ENCODE data around the gene ZNF76.
"Not testable (repeated sequence)": the region's sequence is repeated elsewhere in the genome, so short reads cannot be mapped to it uniquely, and the experiment has no call there.

Gene ZNF76

DNA sequence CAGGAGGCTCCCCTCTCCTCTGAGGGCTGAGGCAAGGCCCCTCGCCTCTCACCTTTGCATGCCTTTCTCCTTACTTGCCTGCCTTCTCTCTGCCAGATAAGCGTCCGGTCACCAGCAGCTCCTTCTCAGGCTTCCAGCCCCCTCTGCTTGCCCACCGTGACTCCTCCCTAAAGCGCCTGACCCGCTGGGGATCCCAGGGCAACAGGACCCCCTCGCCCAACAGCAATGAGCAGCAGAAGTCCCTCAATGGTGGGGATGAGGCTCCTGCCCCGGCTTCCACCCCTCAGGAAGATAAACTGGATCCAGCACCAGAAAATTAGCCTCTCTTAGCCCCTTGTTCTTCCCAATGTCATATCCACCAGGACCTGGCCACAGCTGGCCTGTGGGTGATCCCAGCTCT, 61.6 kb downstream of the ZNF76 start:
- no peaks in the 10 kb centered on the region for H3K27me3 ChIP-seq (ENCODE audit: low read length)
- no peaks in the 10 kb centered on the region; the same call in 1 of the 2 replicates for H3K36me3 ChIP-seq (ENCODE audit: low read length)
- TF ChIP-seq CTCF (IDR thresholded peaks at IDR 0.05; ENCODE audit: insufficient read depth, low read length, poor library complexity, severe bottlenecking) (no peak), EZH2phosphoT487 (conservative IDR thresholded peaks at IDR 0.05; ENCODE audit: low read length) (no peak)
- no peaks in the 10 kb centered on the region for H4K20me1 ChIP-seq (ENCODE audit: low read depth, low read length)
- H2AFZ ChIP-seq (ENCODE audit: low read depth, low read length, severe bottlenecking) = no peak overlapping the region
- no peak overlapping the region for H3K4me3 ChIP-seq (ENCODE audit: insufficient read depth, low read length, poor library complexity, severe bottlenecking)
- H3K9me2 ChIP-seq (replicated peaks; ENCODE audit: insufficient read depth, low read length) = no peaks in the 10 kb centered on the region
- H3K9ac ChIP-seq (ENCODE audit: low read length) = no peak overlapping the region
- H3K79me2 ChIP-seq (ENCODE audit: insufficient read depth, low read length) = no peaks in the 10 kb centered on the region
- no peaks in the 10 kb centered on the region for H3F3A ChIP-seq (ENCODE audit: insufficient read depth)
- H3K9me3 ChIP-seq (ENCODE audit: insufficient read depth, low read length) = no peaks in the 10 kb centered on the region
- H3K4me2 ChIP-seq (ENCODE audit: low read depth, low read length, poor library complexity, severe bottlenecking) = no peak overlapping the region
- no peak overlapping the region for H3K27ac ChIP-seq (ENCODE audit: low read depth, low read length)

- no peaks in the 10 kb centered on the region for H3K9me3 ChIP-seq (ENCODE audit: insufficient read depth, low read length)
- H3K4me3 ChIP-seq (ENCODE audit: insufficient read depth, low read length, poor library complexity, severe bottlenecking) = no peak overlapping the region
- H3F3A ChIP-seq (ENCODE audit: insufficient read depth) = no peaks in the 10 kb centered on the region
- TF ChIP-seq CTCF (IDR thresholded peaks at IDR 0.05; ENCODE audit: insufficient read depth, low read length, poor library complexity, severe bottlenecking) = peak; percentile 98
- TF ChIP-seq EZH2phosphoT487 (conservative IDR thresholded peaks at IDR 0.05; ENCODE audit: low read length) = no peak
- H3K79me2 ChIP-seq (ENCODE audit: insufficient read depth, low read length) = no peaks in the 10 kb centered on the region
- H4K20me1 ChIP-seq (ENCODE audit: low read depth, low read length) = no peaks in the 10 kb centered on the region
- no peaks in the 10 kb centered on the region for H3K27me3 ChIP-seq (ENCODE audit: low read length)
- H3K36me3 ChIP-seq (ENCODE audit: low read length) = 0 out of 2 replicates have a peak, but pooled peaks cover 3% of the 10 kb centered on the region
- peak overlapping the region; percentile 80 for H2AFZ ChIP-seq (ENCODE audit: low read depth, low read length, severe bottlenecking)
- H3K4me2 ChIP-seq (ENCODE audit: low read depth, low read length, poor library complexity, severe bottlenecking) = no peak overlapping the region
- no peak overlapping the region for H3K27ac ChIP-seq (ENCODE audit: low read depth, low read length)
- peak overlapping the region; percentile 1; the same call in 1 of the 2 replicates for H3K9ac ChIP-seq (ENCODE audit: low read length)
- no peaks in the 10 kb centered on the region for H3K9me2 ChIP-seq (replicated peaks; ENCODE audit: insufficient read depth, low read length)
Measured at GRCh38 chr6:35327349-35328027, 68.0 kb downstream of the ZNF76 start.

- H3K27ac ChIP-seq (ENCODE audit: low read depth, low read length) = no peak overlapping the region
- no peaks in the 10 kb centered on the region for H3K9me2 ChIP-seq (replicated peaks; ENCODE audit: insufficient read depth, low read length)
- 0 out of 2 replicates have a peak, but pooled peaks cover 3% of the 10 kb centered on the region for H3K36me3 ChIP-seq (ENCODE audit: low read length)
- H3K4me3 ChIP-seq (ENCODE audit: insufficient read depth, low read length, poor library complexity, severe bottlenecking) = no peak overlapping the region
- no peaks in the 10 kb centered on the region for H3K27me3 ChIP-seq (ENCODE audit: low read length)
- H4K20me1 ChIP-seq (ENCODE audit: low read depth, low read length) = no peaks in the 10 kb centered on the region
- H3K4me2 ChIP-seq (ENCODE audit: low read depth, low read length, poor library complexity, severe bottlenecking) = no peak overlapping the region
- H3K9me3 ChIP-seq (ENCODE audit: insufficient read depth, low read length) = no peaks in the 10 kb centered on the region
- no peaks in the 10 kb centered on the region for H3F3A ChIP-seq (ENCODE audit: insufficient read depth)
- peak overlapping the region; percentile 1; the same call in 1 of the 2 replicates for H3K9ac ChIP-seq (ENCODE audit: low read length)
- TF ChIP-seq EZH2phosphoT487 (conservative IDR thresholded peaks at IDR 0.05; ENCODE audit: low read length) (no peak), CTCF (IDR thresholded peaks at IDR 0.05; ENCODE audit: insufficient read depth, low read length, poor library complexity, severe bottlenecking) (no peak)
- H3K79me2 ChIP-seq (ENCODE audit: insufficient read depth, low read length) = no peaks in the 10 kb centered on the region
- peak overlapping the region; percentile 80 for H2AFZ ChIP-seq (ENCODE audit: low read depth, low read length, severe bottlenecking)
Measured at GRCh38 chr6:35328108-35328723, 68.7 kb downstream of the ZNF76 start.

DNA sequence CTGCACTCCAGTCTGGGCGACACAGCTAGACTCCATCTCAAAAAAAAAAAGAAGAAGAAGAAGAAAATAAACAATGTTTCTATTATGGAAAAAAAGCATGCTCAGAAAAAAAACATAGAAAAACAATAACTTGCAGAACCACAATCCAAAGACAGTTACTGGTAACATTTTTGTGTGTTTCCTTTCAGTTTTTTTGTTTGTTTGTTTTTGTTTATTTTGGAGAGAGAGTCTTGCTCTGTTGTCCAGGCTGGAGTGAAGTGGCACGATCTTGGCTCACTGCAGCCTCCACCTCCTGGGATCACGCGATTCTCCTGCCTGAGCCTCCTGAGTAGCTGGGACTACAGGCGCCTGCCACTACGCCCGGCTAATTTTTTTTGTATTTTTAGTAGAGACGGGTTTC, 69.4 kb downstream of the ZNF76 start:
- H3K9me2 ChIP-seq (replicated peaks; ENCODE audit: insufficient read depth, low read length); H3K27ac ChIP-seq (ENCODE audit: low read depth, low read length); H3K4me3 ChIP-seq (ENCODE audit: insufficient read depth, low read length, poor library complexity, severe bottlenecking); H3K9me3 ChIP-seq (ENCODE audit: insufficient read depth, low read length); H3F3A ChIP-seq (ENCODE audit: insufficient read depth); H3K36me3 ChIP-seq (ENCODE audit: low read length); H3K4me2 ChIP-seq (ENCODE audit: low read depth, low read length, poor library complexity, severe bottlenecking); H3K27me3 ChIP-seq (ENCODE audit: low read length); H4K20me1 ChIP-seq (ENCODE audit: low read depth, low read length); H2AFZ ChIP-seq (ENCODE audit: low read depth, low read length, severe bottlenecking); H3K9ac ChIP-seq (ENCODE audit: low read length); H3K79me2 ChIP-seq (ENCODE audit: insufficient read depth, low read length): not testable (repeated sequence)
